CD14-positive monocyte (primary cell): Measurements from ENCODE around the gene ATM. TPM values are rescaled to one million over a fixed set of nuclear protein-coding genes. Genes with fewer than 3 reads are reported as not detected.

ENCODE experiments used
- DNase-seq, 3 donors: peaks; one replicate each; pipeline ENCODE4 v3.0.0-alpha.2; 2011 to 2022
- H2AFZ ChIP-seq: 2 replicates; pipeline ENCODE4 v1.6.0; 2012; ENCODE audit warnings: mild to moderate bottlenecking, low read depth, low read length, inconsistent platforms; ENCODE audit not compliant: insufficient read depth, poor library complexity, severe bottlenecking
- H3K27ac ChIP-seq, 2 donors: 1 replicate in 1 of 2; 2 replicates in 1 of 2; pipeline ENCODE4 v1.5.1; 2012 to 2013; ENCODE audit warnings: low read length in 2 of 2, control low read depth in 1 of 2, inconsistent platforms in 1 of 2, low read depth in 1 of 2, mild to moderate bottlenecking in 1 of 2
- H3K27me3 ChIP-seq, 2 donors: one replicate each; pipeline versions ENCODE4 v1.6.0 to v1.6.1; 2011 to 2013; ENCODE audit warnings: low read length in 2 of 2; ENCODE audit not compliant: control insufficient read depth in 2 of 2, insufficient read depth in 2 of 2
- H3K36me3 ChIP-seq, 2 donors: replicated peaks in 1 of 2; 1 replicate in 1 of 2; 2 replicates in 1 of 2; pipeline versions ENCODE4 v1.5.1 to v1.6.1; 2012 to 2013; ENCODE audit warnings: low read length in 2 of 2, control low read depth in 1 of 2, inconsistent platforms in 1 of 2, mild to moderate bottlenecking in 1 of 2; ENCODE audit not compliant: insufficient read depth in 2 of 2, control insufficient read depth in 1 of 2
- H3K4me1 ChIP-seq, 2 donors: 1 replicate in 1 of 2; 2 replicates in 1 of 2; pipeline versions ENCODE4 v1.5.1 to v1.6.1; 2012 to 2013; ENCODE audit warnings: low read length in 2 of 2, control low read depth in 1 of 2, inconsistent platforms in 1 of 2, mild to moderate bottlenecking in 1 of 2, moderate library complexity in 1 of 2; ENCODE audit not compliant: insufficient read depth in 2 of 2, control insufficient read depth in 1 of 2
- H3K4me2 ChIP-seq: replicated peaks from 2 replicates; pipeline ENCODE3; 2012; ENCODE audit warnings: low read length, moderate library complexity, mild to moderate bottlenecking; ENCODE audit not compliant: poor library complexity, severe bottlenecking; ENCODE audit errors: extremely low read depth
- H3K4me3 ChIP-seq, 3 experiments: fragments of 200-600 bp in 1 of 3; sonication (generic) in 1 of 3; replicated peaks in 1 of 3; 1 replicate in 2 of 3; 2 replicates in 1 of 3; pipeline ENCODE4 v1.5.1; 2011 to 2013; ENCODE audit warnings: low read length in 3 of 3, mild to moderate bottlenecking in 3 of 3, control low read depth in 2 of 3, low read depth in 2 of 3, inconsistent platforms in 1 of 3, moderate library complexity in 1 of 3
- H3K79me2 ChIP-seq: 2 replicates; pipeline ENCODE4 v1.6.0; 2012; ENCODE audit warnings: mild to moderate bottlenecking, control low read depth, inconsistent platforms, low read length, moderate library complexity; ENCODE audit not compliant: insufficient read depth
- H3K9ac ChIP-seq: 2 replicates; pipeline ENCODE4 v1.6.0; 2017; ENCODE audit warnings: low read length, mild to moderate bottlenecking; ENCODE audit not compliant: insufficient read depth, poor library complexity, severe bottlenecking
- H3K9me3 ChIP-seq, 2 donors: replicated peaks in 1 of 2; 1 replicate in 1 of 2; 2 replicates in 1 of 2; pipeline versions ENCODE4 v1.5.1 to v1.6.1; 2012 to 2013; ENCODE audit warnings: low read length in 2 of 2, control low read depth in 1 of 2; ENCODE audit not compliant: control insufficient read depth in 1 of 2, insufficient read depth in 1 of 2
- H4K20me1 ChIP-seq: 2 replicates; pipeline ENCODE4 v1.6.0; 2012; ENCODE audit warnings: mild to moderate bottlenecking, low read length, control low read depth, moderate library complexity; ENCODE audit not compliant: insufficient read depth
- H3K27ac Mint-ChIP-seq, 7 donors: one replicate each; pipeline ENCODE4 v1.8.0; 2020; ENCODE audit warnings: mild to moderate bottlenecking in 7 of 7, mixed read lengths in 7 of 7, moderate library complexity in 6 of 7, inconsistent platforms in 2 of 7
- H3K27me3 Mint-ChIP-seq, 3 donors: one replicate each; pipeline ENCODE4 v1.8.0; 2021 to 2022; ENCODE audit warnings: low read depth in 3 of 3, mild to moderate bottlenecking in 3 of 3, mixed read lengths in 3 of 3, moderate library complexity in 3 of 3, inconsistent platforms in 1 of 3
- H3K36me3 Mint-ChIP-seq, 2 donors: one replicate each; pipeline ENCODE4 v1.8.0; 2020; ENCODE audit warnings: mixed read lengths in 2 of 2, inconsistent platforms in 1 of 2, mild to moderate bottlenecking in 1 of 2
- H3K4me1 Mint-ChIP-seq: one replicate; pipeline ENCODE4 v1.8.0; 2020; ENCODE audit warnings: mild to moderate bottlenecking, mixed read lengths
- H3K4me3 Mint-ChIP-seq, 2 donors: one replicate each; pipeline ENCODE4 v1.8.0; 2020; ENCODE audit warnings: mild to moderate bottlenecking in 2 of 2, mixed read lengths in 2 of 2, moderate library complexity in 1 of 2
- H3K9me3 Mint-ChIP-seq, 7 donors: one replicate each; pipeline ENCODE4 v1.8.0; 2020 to 2022; ENCODE audit warnings: mixed read lengths in 7 of 7, mild to moderate bottlenecking in 6 of 7, moderate library complexity in 6 of 7, inconsistent platforms in 2 of 7
- WGBS: methylation state at CpG from one replicate; pipeline ENCODE4 v1.1.5; 2013; ENCODE audit warnings: missing lambda C conversion rate; ENCODE audit not compliant: insufficient coverage; 5-methylcytosine and 5-hydroxymethylcytosine counted together
- intact Hi-C, 2 donors: fragments of 100-400 bp; cut with micrococcal nuclease; formaldehyde crosslinking; loops; one replicate each; pipeline versions ENCODE4 v1.15.0 to v1.15.1; 2023
- polyA plus RNA-seq, 3 donors: library from polyadenylated mRNA; depleted of rRNA in 1 of 3; unstranded in 2 of 3; stranded (reverse) in 1 of 3; fragments of 300-500 nt in 2 of 3; fragments of >200 nt in 1 of 3; fragmentation: Illumina TruSeq in 2 of 3; gene quantifications; 1 replicate in 2 of 3; 2 replicates in 1 of 3; pipeline ENCODE4 v1.2.3, GENCODE V29; 2012 to 2021
- TF ChIP-seq, protein P1 (sequence below): fragments of 200-600 bp; IDR thresholded peaks from one replicate; pipeline ENCODE4 v1.8.0; 2022; ENCODE audit warnings: antibody characterized with exemption, mild to moderate bottlenecking

ATM gene
- polyA plus RNA-seq, 3 donors, result 13.2 to 56.7 (median 21.4) TPM

DNA sequence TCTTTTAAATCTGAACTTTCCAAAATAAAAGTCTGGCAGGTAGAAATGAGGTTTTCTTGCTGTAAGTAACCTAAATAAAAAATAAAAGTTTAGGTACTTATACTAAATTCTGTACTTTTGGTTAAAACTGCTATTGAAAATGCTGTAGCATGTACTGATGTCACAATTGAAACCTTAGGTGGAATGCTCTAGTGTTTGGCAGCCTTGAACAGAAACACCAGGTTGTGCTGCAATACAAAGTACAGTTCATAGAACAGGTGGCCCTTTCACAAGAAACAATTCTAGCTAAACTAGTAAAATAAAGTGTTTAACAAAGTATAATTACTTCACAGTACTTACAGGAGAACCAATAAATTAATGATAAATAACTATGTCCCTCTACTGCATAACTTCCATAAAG is 25.5 kb upstream of the ATM start:
- H3K79me2 ChIP-seq, result peaks cover 19% of the 10 kb centered on the region
- peaks cover 36 to 54% of the 10 kb centered on the region in 2 donors for H3K36me3 ChIP-seq
- peaks cover 24% of the 10 kb centered on the region for H4K20me1 ChIP-seq
- no peak overlapping the region for H3K27ac Mint-ChIP-seq
- no peak for DNase-seq
- no peak overlapping the region for H3K4me3 Mint-ChIP-seq
- H3K4me2 ChIP-seq, result no peak overlapping the region
- H3K27me3 ChIP-seq, result no peaks in the 10 kb centered on the region
- peaks cover 27% of the 10 kb centered on the region for H3K4me1 Mint-ChIP-seq
- H3K9me3 Mint-ChIP-seq, result no peaks in the 10 kb centered on the region
- H3K4me3 ChIP-seq, result no peak overlapping the region
- peaks cover 33 to 46% of the 10 kb centered on the region in 2 donors for H3K36me3 Mint-ChIP-seq
- no peak overlapping the region for H3K9ac ChIP-seq
- TF ChIP-seq, protein P1, sequence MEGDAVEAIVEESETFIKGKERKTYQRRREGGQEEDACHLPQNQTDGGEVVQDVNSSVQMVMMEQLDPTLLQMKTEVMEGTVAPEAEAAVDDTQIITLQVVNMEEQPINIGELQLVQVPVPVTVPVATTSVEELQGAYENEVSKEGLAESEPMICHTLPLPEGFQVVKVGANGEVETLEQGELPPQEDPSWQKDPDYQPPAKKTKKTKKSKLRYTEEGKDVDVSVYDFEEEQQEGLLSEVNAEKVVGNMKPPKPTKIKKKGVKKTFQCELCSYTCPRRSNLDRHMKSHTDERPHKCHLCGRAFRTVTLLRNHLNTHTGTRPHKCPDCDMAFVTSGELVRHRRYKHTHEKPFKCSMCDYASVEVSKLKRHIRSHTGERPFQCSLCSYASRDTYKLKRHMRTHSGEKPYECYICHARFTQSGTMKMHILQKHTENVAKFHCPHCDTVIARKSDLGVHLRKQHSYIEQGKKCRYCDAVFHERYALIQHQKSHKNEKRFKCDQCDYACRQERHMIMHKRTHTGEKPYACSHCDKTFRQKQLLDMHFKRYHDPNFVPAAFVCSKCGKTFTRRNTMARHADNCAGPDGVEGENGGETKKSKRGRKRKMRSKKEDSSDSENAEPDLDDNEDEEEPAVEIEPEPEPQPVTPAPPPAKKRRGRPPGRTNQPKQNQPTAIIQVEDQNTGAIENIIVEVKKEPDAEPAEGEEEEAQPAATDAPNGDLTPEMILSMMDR, result no peak
- no peaks in the 10 kb centered on the region for H3K27me3 Mint-ChIP-seq
- no peak overlapping the region for H3K27ac ChIP-seq
- no peak overlapping the region for H2AFZ ChIP-seq
- intact Hi-C loops, result no loop called here
- H3K4me1 ChIP-seq, result peaks cover 22 to 24% of the 10 kb centered on the region in 2 donors
- H3K9me3 ChIP-seq, result no peaks in the 10 kb centered on the region

DNA sequence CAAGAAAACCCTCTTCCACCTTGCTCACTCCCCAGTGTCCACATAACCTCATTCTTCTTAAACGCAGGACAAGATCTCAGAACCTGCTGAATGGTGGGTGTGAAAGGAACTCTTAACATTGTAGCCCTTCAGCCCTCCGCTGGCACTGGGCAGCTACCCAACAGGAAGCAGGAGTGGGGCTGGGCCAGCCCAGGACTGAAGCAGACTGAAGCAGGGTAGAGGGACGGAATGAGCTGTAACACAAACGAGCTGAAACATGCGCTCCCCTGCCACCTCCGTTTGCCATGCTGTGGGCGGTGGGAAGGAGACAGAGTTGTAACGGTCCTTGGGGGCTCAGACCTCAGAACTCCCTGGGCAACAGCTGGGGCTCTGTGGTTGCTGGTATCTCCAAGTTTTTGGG is 24.0 kb upstream of the ATM start:
- TF ChIP-seq, protein P1, result no peak
- Histone ChIP-seq H2AFZ (no peak overlapping the region), H3K9me3 (peaks cover 0 to under 1% of the 10 kb centered on the region in 2 donors), H3K79me2 (peaks cover 19% of the 10 kb centered on the region), H4K20me1 (peaks cover 24% of the 10 kb centered on the region), H3K4me3 (no peak overlapping the region), H3K9ac (no peak overlapping the region), H3K27ac (peak overlapping the region; percentile 43 to 69), H3K27me3 (no peaks in the 10 kb centered on the region), H3K4me2 (no peak overlapping the region), H3K36me3 (peaks cover 24 to 39% of the 10 kb centered on the region in 2 donors), H3K4me1 (peaks cover 22 to 27% of the 10 kb centered on the region in 2 donors)
- DNase-seq, result no peak
- Mint-ChIP-seq H3K27ac (peak overlapping the region in 6 of 7 donors; percentile 46 to 91 (median 86)), H3K4me3 (no peak overlapping the region), H3K4me1 (peaks cover 36% of the 10 kb centered on the region), H3K36me3 (peaks cover 32 to 42% of the 10 kb centered on the region in 2 donors), H3K9me3 (peaks cover 0 to 7% (median 1%) of the 10 kb centered on the region in 7 donors), H3K27me3 (no peaks in the 10 kb centered on the region)
- WGBS, result 76% methylated on average over 7 of the region's 8 CpGs
- intact Hi-C loops, result no loop called here
